Stimulated activated CD4-positive, alpha-beta T cell treated with anti-CD3 and anti-CD28 coated beads, TNF-alpha, amount 100 ng/mL, for 1 hour (primary cell): ENCODE measurements around the gene MYOT.

Source experiments
- DNase-seq, 3 donors: peaks; one replicate each; pipeline ENCODE4 v3.0.0-alpha.2; 2020; ENCODE audit warnings: low read depth in 3 of 3, low spot score in 1 of 3

MYOT gene

GRCh38 chr5:137901011-137901817, 33.6 kb downstream of the MYOT start:
- DNase-seq = no peak

- no peak for DNase-seq
These were observed 34.9 kb downstream of the MYOT start for GRCh38 chr5:137902408-137903133.

- no peak for DNase-seq
These were observed 47.1 kb downstream of the MYOT start for GRCh38 chr5:137914758-137915157.

GRCh38 chr5:137916923-137917322, 49.3 kb downstream of the MYOT start:
- no peak for DNase-seq

DNA sequence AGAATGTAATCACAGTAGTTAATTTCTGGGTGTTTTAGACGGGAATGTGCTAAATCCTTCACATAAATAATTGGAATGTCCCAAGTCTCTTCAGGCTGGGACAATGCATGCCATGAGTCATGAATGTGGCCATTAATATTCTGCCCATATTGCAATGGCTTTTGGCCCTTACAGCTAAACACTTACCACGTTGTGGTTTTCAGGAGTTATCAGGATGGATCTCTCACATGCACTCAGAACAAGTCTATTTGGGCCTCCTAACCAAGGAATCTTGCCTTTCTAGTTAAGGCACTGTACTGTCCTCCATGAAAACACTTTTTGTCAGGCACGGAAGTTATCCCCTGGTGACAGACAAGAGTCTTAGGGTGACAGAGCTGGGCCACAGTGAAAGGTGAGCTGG, 54.3 kb downstream of the MYOT start:
- DNase-seq = no peak

GRCh38 chr5:137923856-137924255, 56.2 kb downstream of the MYOT start:
- DNase-seq = no peak

GRCh38 chr5:137932800-137933199, 65.1 kb downstream of the MYOT start:
- no peak for DNase-seq

DNA sequence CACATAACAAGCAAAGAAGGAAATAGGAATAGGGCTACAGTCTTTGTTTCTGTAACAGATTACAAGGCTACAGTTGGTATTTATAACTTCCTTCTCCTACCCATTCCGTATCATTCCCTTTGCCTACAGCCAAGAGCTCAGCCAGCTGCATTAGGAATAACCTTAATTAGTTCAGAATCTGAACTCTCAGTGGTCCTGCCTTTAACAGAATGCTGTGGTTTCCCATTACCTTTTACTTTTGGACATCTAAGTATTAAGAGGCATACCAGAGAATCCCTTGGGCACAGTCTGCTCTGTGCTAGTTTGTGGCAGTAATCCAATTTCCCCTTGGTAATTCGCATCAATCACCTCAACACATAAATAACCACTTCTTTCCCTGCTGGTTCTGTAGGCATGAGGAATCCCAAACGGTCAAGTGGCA, 65.8 kb downstream of the MYOT start:
- DNase-seq = no peak

DNA sequence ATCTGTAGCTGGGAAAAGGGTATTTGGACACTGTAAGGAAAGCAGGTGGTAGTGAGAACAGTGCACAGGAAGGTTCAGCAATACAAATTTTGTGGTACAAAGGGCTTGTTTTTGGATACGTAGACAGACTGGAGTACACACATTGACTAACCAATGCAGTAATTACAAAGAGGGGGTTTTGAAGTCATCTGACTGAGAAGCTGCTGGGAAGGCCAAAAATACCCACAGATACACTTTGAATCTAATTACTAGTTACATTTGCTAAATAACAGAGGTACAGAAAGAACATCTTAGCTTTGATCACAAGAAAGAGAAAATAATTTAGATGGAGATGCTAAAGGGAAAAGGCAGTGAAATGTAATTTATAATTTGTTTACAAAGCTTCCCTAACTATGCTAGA, 67.5 kb downstream of the MYOT start:
- DNase-seq = no peak

GRCh38 chr5:137935694-137936093, 68.0 kb downstream of the MYOT start:
- DNase-seq = no peak
